GM19043 (cell line): Measurements from ENCODE around the gene BTBD7.

ENCODE experiments used
- ATAC-seq: cut with Tn5 transposase; IDR thresholded peaks from one replicate; pipeline ENCODE4 v1.9.1; 2021; ENCODE audit warnings: low read depth; ENCODE audit not compliant: unreplicated experiment

The BTBD7 gene

DNA sequence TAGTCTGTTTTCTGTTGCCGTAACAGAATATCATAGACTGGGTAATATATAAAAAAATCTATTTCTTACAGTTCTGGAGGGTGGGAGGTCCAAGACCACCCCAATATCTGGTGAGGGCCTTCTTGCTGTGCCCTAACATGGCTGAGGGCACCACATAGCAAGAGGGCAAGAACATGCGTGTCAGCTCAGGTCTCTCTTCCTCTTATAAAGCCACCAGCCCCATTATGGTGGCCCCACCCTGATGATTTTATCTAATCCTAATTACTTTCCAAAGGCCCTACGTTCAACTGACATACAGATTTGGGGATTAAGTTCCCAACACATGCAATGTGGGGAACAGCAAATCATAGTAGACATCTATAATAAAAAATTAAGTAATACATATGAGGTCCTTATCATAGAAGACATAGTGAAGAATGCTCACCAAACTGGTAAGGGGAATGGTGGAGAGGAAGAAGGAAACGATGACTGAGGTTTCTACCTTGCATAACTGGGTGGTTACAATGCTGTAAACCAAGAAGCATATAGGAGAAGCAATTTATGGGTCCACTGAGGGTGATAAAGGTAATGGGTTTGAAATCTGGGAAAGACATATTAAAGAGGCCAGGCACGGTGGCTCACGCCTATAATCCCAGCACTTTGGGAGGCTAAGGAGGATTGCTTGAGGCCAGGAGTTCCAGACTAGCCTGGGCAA is 27.0 kb downstream of the BTBD7 start:
- ATAC-seq: no peak

DNA sequence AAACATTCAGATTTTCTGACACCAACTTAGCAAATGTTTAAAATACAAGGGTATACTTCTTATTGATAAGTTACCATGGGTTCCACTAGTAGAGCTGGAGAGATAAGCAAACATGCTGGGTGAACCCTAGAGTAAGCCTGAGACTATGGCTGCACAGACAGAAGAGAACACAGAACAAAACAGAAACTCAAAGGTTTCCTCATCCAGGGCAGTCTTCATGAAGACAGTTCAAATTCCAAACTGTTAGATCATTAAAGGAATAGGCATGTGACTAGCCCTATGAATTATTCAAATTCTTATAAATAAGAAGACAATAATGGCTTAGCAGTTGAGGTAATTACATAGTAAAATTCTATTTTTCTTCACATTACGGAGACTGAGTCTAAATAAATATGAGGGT is 28.1 kb downstream of the BTBD7 start:
- ATAC-seq: no peak

DNA sequence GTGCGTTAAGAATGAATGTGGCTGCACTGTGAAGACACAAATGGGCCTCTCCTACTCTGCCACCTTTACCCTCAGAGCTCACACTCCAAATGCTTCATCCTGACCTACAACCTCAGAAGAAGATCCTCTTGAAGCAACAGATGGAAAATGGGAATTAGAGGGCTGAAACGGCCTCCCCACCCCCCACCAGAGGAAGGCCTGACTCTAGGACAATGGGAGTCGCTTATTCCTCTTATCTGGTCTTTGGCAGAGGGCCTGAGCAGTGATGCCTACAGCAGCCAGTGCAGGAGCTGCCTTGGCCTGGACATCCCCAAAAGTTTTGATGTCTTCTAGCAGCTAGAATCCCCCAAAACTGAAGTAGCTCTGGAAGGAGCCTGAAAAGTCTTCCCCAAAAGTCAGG is 29.2 kb downstream of the BTBD7 start:
- no peak for ATAC-seq

DNA sequence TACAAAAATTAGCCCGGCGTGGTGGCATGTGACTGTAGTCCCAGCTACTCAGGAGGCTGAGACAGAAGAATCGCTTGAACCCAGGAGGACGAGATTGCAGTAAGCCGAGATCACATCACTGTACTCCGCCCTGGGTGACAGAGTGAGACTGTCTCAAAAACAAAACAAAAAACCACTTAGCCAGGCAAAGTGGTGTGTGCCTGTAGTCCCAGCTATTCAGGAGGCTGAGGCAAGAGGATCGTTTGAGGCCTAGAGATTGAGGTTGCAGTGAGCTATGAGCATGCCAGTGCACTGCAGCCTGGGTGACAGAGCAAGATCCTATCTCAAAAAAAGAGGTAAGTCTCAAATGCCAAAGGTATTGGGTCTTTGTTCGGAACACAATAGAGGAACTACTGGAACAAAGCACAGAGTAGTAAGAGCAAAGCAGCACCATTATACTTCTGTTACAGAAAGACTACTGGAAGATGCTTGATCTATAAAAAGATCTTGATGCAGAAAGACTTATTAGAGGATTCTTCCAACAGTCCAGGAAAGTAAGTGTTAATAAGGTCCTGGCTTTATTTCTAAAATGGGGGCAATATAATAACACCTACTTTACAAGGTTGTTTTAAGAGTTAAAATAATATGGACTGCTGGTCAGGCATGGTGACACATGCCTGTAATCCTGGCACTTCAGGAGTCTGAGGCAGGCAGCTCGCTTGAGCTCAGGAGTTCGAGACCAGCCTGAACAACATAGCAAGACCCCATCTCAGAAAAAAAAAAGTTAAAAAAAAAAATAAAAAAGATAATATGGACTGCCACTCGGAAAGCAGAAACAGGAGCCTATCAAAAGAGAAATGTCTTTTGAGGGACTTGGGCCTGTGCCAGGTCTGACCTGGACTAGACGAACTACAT is 29.9 kb downstream of the BTBD7 start:
- ATAC-seq: no peak

DNA sequence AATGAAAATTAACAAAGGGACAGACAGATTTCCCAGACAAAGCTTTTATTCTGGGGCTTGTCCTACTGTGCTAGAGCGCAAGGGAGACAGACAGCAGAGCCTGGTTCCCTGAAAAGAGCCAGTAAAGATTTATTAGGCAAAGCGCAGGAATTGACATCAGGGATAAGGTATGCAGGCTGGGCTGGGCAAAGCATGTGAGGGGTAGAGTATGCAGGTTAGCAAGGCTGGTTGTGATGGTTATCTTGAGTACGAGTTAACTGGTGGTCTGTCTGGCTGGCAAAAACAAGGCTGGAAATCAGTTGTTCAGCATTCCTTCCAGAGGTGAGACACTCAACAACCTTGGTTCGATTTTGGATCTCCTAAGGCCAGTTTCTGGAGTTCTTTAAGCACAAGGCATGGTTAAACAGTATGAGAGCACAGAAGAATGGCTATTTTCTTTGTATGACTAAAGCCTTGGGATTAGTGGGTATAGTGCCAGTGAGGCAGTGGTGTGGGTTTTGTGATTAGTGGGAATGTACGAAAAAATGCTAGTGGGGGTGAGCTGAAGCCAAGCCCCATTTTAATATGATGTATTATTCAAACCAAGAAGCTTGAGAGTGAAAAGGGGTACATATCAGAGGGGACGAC is 30.9 kb downstream of the BTBD7 start:
- ATAC-seq: no peak

DNA sequence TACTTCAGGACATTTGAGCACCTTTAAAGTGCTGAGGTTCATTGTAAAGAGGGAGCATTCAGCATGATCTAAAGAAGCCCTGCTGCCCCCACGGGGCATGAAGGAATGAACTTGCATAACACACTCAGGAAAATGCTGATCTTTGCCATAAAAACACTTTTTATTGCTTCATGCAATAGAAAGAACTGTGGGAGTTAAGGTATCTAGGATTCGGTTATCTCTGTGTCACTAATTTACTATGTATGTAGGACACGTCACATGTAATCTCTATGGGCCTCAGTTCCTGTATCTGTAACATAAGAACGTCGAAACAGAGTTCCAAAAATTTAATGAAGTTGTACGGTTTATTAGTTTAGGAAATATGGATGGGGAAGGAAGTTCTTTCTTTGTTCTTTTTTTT is 33.0 kb downstream of the BTBD7 start:
- ATAC-seq: no peak

DNA sequence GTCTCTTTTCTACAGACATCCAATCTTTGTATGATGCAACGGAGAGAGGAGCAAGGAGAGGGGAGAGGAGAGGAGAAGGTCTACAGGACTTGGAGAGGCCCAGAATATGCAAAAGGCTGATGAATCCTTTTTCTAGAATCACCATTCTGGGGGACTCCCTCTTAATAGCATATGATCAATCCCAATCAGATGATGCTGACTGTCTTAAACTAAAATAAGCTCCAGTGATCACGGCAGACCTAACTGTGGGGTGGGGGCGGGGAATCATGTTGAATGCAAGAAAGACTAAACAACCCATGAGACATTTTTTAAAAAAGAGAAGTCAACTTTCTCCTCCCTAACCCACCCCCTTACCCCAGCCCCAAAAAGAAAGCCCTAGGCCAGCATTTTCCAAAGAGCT is 33.4 kb downstream of the BTBD7 start:
- no peak for ATAC-seq

DNA sequence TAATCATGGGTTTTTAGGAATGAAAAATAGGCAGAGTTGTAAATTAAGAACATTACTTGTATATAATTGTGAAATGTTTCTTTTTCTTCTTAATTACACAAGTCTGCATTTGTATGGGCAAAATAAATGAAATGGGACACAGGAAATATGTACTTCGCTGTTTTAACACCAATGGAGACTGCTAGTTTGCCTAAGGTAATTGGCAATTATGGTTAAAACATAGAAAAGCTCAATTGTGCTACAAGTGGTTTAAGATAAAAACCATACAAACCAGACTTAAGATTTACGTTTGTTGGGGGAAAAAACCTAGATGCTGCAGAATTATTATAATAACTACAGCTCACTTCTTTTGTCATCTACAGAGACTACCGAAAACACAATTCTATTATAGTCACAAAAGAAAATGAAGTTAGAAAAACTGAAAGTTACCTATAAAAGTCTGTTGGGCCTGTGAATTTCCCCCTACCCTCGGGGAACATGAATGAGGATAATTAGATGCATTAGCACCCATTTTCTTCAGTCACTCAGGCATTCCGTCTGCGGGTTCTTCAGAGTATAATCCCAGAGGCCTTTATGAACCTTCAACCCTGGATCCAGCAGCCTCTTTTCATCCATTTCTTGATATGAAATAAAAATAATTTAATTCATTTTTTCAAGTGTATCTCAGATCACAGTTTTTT is 37.2 kb downstream of the BTBD7 start:
- no peak for ATAC-seq

DNA sequence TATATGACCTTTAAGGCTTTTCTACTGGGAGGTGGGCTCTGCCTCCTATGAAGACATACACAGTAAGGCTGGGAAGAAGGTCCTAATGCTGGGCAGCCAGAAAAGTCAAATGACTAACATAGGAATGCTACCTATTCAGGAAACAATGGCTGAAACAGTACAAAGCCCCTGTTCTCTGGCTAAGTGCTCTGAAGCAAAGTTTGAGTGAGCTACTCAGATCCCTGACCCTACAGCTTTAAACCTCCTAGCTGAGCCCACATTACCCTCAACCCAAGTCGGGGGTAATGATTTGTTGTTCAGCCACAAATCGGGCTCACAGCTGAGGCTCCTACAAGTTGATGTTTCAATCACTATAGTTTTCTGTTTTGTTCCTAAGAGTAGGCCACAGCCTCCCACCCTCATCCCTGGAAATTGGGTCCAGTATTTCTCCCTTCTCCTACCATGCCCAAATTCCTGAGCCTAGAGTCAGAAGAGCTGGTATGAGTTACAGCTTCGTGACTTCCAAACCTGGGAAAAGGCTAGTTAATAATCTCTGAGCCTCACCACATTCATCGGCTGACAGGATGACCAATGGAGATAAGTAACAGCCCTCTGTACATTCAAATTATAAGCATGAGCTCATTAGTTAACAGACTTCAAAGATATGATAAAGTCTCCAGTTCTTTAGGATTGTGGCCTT is 46.5 kb downstream of the BTBD7 start:
- no peak for ATAC-seq

DNA sequence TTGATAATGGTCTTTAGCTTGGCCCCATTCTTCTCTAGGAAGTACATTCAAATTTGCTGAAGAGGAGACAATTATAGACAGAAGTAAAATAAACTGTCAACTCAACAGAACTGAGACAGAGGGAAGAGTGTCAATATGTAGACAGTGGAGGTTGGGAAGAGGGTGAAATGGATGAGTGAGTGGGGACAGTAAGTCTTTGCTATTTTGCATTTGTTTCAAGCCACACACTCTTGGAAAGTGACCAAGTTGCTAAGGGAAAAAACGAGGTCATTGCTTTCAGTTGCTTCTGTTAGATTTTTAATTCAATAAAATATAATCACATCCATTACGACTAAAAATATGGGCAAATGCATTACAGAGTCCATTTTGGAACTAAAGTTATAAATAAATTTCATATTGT is 47.8 kb downstream of the BTBD7 start:
- ATAC-seq: no peak

DNA sequence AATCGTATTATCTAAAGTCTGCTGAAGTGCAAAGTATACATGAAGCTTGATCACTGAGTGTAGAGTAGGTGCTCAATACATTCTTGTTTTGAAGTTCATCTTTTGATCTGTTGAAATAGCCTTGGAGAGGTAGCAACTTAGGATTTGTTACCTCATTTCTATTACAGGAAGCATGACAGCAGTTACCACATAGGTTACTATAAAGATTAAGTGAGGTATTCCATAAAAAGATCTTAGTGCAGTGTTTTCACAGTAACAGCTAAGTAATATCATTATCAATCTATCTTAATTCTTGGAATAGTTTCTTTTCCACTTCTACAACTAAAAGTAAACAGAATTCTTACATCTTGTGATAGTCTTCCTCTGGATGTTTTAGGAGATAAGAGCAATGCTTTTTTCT is 50.9 kb downstream of the BTBD7 start:
- ATAC-seq: no peak

DNA sequence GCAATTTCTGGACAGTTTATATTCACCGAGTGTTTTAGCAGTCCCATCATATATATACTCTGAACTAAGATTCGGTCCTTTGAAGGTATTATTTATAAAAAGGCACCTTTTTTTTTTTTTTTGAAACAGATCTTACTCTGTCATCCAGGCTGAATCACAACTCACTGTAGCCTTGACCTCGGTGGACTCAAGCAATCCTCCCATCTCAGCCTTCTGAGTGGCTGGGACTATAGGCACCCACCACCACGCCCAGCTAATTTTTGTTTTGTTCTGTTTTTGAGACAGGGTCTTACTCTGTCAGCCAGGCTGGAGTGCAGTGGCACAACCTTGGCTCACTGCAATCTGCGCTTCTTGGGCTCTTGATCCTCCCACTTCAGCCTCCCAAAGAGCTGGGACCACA is 52.1 kb downstream of the BTBD7 start:
- no peak for ATAC-seq

DNA sequence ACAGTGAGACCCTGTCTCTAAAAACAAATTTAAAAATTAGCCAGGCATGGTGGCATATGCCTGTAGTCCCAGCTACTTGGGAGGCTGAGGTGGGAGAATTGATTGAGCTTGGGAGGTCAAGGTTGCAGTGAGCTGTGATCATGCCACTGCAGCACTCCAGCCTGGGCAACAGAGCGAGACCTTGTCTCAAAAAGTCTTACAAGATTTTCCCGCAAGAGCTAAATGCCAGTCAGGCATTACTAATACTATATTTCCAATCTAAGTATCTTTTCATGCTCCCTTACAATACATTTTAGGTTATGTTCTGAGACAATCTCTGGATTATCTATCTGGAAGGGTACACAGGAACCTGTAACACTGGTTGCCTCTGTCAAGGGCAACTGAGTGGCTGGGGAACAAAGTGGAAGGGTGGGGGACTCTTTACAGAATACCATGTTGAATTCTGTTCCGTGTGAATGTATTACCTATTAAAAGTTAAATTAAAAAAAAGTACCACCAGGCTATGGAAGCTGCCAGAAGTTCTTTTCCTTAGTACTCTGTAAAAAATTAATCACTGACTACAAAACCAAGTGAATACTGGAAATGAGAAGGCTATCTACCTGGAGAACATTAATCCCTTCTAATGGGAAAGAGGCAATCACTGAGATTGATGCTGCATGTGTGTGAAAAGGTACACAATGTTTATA is 56.7 kb downstream of the BTBD7 start:
- ATAC-seq: no peak

DNA sequence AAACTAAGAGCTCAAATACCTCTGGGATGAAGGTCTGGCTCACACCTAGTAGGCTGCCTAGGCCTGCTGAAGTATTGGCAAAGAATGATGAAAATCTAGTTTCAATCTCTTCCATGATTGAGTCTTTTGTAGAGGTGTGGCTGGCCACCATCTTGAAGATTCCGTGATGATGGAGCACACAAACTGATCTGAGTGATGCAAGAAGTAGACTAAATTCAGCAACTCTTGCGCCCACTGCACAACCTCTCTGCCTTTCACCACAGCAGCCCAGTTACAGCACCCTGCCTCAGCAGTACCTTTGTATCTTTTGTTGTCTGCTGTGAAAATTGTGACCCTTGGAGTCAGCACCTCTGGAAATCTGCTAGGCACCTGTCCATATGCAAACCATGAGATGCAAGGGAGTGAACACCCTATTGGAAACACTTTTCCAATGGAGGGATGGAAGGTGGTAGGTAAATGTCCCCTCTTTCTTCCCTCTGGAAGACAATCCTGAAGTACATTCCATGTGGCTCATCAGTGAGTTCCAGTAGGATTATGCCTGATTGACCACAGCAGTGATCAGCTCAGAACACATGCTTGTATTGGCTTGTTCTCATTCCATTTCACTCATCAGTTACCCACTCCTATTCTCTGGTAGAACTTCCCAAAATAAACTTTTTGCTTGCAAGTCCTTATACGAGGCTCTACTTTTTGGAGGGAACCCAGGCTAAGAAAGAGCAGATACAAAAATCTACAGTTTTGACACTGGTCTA is 58.6 kb downstream of the BTBD7 start:
- no peak for ATAC-seq

DNA sequence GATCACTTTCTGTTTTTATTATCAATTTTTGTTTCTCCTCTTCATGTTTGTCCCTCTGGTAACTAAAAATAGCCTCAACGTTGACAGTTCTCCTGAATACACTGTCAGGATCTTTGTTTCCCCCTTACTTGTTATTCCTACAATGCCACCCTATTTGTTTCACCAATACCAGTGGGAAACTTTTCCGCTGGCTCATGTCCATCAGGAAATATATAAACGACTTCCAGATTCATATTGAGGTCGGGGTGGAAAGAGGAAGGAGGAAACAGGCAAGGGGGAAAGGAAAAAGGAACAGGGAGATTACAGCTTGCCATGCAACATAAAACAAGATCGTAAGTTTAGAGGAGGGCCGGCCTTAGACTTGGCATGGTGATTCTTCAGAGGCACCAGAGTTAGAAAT is 61.7 kb downstream of the BTBD7 start:
- no peak for ATAC-seq

DNA sequence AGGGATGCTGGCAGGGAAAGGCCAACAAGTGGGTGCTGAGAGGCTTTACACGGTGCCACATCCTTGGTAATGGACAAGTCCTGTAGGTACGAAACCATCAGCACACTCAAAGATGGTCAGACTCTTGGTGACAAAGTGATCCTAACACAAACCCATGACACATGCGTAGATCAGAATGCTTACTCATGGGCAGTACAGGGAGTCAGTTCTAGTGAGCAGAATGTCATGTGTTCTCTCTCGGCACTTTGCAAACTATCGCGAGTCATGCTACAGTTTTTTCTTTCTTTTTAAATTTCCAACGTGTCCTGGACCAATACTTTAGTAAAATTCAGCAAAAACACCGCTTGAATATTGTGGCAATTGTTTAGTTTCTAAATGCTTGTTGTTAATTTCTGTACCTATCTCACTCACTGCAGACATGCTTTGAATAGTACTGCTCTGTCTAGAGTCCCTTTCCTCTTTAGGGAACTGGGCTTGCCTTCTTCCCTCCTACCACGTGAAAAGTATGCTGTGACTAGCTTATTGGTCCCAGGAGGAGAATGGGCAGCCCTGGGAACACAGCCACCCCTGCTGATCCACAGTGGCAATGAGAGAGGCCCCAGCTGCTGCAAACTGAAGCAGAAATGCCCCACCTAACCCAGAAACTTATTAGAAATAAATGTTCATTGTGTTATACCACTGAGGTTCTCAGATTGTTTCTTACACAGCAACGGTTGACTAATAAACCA is 63.3 kb downstream of the BTBD7 start:
- no peak for ATAC-seq

DNA sequence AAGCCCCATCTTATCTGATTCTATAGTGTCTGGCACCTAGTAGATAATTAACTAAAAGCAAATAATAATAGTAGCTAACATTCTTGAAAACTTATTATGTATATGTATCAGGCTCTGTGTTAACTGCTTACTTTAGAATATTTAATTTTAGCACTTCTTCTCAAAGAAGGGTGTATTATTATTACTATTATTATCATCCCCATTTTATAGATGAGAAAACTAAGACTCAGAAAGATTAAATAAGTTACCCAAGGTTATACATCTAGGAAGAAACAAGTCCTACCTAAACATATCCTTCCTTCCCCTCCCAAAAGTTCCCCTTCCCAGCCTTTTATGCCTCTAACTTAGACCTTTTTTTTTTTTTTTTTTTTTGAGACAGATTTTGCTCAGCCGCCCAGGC is 64.4 kb downstream of the BTBD7 start:
- no peak for ATAC-seq

DNA sequence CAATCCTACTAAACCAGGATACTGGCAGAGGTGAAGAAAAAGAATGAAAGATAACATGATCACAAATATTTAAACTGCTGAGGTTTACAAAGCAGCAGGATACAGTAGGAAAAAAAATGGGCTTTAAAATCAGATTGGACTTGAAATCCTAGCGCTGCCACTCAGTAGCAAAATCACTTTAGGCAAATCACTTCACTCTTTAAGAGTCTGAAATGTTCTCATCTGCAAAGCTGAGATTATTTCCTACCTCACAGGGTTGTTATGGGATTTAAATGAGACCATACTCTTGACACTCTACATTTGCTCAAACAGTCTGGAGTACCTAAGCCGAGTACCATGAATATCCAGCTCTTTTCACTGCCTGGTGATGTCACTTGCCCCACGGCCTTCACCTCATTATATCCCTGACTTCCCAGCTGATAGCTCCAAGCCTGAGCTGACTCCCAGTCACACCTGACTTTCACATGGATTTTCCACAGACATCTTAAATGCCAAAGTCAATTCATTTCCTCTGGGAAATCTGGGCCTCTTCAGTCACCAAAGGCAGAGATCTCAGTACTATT is 65.6 kb downstream of the BTBD7 start:
- ATAC-seq: no peak
